GM18517 (cell line): ENCODE data around the gene PRKCE.

Experiments used
- ATAC-seq: cut with Tn5 transposase; IDR thresholded peaks from one replicate; pipeline ENCODE4 v1.9.1; 2021; ENCODE audit warnings: mild to moderate bottlenecking, moderate library complexity; ENCODE audit not compliant: unreplicated experiment

The PRKCE gene

DNA sequence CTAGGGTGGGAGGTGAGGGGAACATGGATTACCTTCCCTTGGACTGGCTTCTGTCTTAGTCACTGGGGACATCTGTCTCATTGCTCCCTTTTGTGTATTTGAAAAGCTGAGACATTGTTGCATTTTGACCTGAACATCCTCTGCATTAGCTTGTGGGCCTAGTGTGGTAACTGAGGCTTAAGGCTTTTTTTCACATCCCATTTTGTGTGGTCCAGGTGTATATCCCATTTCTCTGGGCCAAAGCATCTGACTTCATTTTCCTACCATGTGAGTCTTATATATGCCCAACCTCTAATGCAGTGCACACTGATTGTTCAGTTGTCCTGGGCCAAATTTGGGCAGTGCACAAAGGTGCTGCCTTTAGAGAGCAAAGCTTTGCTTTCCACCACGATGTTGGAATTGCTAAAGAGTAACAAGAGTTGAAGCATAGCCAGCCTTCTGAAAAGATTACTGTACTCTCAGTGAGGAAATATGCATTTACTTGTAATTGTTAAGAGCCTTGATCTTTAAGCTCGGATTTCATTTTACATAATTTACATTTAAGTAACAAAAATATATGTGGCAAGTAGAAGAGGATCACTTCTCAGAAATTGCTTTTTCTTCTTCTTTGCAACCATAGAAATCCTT is 13.3 kb downstream of the PRKCE start:
- ATAC-seq: no peak

DNA sequence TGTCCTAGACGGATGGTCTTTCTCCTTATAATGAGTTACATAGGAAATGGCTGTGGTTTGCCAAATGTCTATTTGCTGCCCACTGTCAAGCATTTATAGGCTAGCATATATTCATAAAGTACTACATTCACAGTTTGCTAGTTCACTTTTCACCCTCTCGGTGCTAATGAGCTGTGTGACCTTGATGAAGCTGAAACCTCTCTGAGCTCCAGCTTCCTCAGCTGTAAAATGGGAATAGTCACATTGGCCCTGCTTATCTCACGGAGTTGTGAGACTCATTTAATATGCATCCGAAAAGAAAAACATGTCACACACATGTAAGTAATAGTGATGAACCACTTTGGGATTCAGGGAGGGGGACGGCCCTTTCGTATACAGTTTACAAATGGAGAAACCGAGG is 17.0 kb downstream of the PRKCE start:
- no peak for ATAC-seq

DNA sequence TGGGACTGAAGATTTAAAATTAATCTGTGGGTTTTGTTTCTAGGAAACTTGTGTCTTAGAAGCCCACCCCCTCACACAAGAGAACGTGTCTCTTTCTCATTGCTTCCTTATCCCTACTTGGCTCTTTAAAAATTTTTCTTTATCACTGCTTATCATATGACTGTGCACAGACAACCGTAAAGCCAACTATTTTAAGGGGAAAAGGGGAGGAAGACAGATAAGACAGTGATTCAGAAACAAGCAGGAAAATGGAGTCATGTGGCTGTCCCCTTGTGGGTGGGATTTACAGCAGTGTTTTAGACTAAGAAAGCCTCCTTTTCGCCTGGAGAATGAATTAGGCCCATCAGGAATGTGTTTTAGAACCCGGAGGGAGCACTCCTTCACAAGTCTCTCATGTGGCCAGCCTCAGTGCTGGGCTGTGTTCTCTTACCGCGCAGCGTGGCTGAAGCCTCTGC is 17.6 kb downstream of the PRKCE start:
- no peak for ATAC-seq

DNA sequence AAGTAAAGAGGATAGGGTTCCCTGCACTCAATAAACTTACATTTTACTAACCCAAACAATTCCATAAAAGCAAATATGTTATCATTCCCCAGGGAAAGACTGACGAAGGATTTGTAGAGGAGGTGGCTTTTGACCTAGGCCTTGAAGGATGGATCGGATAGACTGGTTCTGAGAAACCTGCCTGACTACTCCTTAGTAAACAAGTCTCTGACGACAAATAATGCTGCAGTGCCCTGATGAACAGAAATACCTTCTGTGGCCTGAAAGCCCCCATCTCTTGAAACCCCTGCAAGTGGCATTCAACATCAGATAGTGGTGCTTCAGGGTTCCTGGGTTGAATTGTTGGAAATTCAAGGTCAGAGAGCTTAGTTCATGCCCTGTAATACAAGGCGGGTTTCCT is 19.2 kb downstream of the PRKCE start:
- no peak for ATAC-seq

DNA sequence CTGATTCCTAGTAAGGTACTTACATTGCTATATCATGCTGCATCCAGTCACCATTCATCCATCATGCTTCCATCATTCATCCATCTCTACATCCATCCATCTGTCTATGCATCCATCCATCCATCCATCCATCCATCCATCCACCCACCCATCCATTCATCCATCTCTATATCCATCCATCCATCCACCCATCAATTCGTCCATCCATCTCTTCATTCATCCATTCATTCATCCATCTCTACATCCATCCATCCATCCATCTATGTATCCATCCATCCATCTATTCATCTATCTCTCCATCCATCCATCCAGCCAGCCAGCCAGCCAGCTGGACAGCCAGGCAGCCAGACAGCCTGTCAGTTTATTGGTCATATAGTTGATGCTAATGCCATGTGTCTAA is 20.7 kb downstream of the PRKCE start:
- ATAC-seq: no peak

DNA sequence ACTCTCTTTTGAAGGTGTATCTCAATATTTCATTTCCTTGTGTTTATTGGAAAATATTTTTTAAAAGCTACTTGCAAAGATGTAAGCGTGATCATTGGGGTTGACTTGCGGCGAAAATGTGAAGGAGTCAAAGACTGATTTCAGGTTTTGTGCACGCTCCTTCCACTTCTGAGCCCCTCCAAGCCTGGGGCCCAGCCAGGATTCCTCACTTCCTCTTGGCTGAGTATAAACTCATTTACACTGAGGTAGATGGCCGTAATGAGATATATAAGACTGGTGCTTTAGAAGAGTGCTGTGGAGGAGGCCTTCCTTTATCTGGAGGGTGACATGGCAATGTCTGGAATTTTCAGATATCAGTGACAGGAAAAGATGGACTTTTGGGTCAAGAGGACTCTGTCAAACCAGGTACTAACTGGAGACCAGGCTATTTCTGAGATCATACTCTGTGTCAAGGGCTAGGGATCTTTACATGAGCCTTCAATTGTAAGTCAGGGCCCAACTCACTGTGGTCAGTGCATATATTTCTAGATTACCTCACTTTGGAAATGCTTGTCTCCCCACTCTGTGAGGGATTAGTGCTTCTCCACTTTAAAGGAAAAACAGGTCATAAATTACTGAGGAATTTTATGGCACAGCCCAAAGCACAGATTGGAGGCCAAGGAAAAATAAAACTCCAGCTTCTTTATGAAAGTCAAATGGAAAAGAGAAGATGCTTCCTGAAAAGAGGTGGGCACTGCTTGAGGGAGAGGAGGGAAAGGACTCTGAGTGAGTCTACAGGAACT is 22.8 kb downstream of the PRKCE start:
- ATAC-seq: no peak

DNA sequence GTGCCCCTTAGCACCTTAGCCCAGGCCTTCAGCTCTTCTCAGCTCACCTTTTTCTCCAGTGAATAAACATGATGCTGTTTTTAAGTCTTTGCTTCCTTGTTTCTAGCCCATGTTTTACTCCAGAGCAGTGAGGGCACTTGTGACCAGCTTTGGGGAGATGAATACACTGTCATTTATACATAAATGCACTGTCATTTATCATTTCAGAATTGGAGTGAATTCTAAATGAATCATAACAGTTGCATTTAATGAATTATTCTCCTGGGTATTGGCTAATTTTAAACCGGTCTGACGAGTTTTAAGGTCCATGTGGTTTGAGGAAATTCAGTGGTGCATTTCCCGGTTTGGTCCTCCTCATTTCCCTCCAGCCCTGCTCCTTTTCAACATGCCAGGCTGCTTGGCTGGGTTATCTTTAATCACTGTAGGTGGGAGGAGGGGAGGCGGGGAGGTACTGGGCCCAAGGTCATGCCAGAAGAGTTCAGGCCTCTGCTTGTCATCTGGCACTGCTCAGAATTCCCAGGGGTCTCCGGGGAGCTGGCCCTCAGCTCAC is 23.9 kb downstream of the PRKCE start:
- ATAC-seq: no peak

DNA sequence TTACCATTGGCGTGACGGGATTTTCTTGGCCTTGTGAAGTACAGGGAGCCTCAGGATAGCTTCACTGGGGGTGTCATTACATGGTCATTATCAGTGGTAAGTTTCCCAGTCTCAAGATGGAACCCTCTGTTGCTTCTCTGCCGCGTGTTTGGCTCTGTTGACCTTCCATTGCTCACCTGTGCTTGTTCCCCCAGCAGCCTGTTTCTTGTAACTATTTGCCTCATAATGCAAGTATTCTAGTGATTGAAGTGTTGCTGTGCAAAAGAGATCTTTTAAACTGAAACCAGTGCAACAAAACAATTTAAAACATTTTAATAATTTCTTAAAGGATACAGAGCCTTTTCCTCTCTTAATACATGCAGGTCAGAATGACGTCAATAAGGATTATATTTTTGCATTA is 24.6 kb downstream of the PRKCE start:
- no peak for ATAC-seq

DNA sequence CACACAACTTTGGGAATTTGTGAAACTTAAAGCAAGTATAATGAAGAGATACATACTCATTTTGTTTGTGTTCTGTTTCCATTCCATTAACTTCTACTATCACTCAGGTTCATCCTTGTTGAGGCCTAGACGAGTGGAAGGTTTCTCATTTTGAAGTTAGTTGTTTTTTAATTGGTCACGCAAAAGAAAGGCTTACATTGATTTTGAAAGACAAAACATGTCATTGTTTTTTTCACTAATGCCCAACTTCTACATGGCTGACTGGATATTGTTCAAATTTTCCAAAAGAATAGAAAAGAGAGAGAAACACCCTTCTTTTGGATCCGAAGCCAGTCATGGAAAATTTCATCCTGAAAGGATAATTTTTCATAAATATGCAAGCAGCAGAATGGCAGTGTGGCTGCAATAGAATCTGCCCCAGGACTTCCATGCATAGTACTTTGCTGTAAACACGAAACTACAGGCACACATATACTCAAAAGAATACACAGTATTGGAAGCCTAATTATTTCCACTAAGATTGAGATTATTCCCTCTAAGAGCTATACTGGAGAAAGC is 27.4 kb downstream of the PRKCE start:
- ATAC-seq: no peak

DNA sequence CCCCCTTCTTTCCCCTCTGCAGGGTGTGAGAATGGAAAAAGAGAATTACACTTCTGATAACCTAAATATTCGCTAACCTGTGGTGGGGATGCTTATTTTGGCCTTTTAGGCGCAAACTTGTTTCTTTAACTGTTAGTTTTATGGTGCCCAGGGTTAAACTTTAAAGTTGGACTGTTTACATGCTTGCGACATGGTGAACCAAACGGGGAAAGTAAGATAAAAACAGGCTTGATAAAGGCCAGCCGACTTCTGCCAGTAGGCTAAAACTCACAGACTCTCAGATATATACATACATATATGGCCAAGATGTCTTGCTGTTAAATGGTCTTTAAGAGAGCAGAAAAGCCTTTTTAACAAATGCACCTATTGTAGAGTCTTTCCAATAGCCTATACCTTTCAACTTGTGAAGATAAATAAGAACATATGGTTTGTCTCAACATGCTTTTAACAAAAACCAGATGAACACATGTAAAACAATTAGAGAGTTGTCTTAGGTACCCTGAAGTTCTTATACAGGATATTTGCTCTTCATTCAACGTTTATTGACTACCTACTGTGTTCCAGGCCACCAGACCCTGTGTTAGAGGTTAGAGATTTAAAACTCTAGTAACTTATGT is 29.0 kb downstream of the PRKCE start:
- no peak for ATAC-seq

DNA sequence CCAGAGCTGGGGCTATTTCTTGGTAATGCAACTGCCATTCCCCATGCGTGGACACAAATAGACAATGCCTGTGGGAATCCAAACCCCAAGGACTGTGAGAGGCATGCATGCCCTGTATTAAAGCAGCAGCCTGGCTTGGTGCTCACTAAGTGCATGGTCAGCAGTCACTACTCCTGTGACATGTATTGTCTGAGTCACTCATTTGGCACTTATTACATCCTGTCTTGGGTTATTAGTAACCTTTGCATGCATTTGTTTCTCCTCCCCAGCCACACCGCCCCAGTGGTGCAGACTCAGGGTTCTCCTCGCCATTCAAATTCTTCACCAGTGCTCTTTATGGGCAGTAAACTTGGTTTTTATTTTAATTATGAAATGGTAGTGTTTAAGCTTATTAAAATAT is 30.2 kb downstream of the PRKCE start:
- peak; percentile 98 for ATAC-seq

DNA sequence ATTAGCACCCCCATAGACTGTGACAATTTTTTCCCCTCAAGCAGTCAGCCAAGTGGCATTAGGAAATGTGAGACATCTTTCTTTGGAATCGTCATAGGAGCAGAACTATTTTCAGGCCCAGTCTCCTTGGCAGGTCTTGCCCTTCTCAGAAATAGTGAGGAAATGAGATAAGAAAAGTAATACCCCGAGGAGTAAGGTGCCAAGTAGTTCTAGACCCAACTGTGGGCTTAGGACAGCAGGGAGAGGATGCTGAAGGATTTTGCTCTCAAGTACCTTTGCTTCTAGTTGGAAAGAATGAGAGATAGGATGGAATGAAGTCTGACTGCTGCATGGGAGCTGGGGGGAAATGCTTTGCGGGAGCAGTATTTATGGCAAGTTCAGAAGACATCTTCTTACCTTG is 31.8 kb downstream of the PRKCE start:
- ATAC-seq: no peak

DNA sequence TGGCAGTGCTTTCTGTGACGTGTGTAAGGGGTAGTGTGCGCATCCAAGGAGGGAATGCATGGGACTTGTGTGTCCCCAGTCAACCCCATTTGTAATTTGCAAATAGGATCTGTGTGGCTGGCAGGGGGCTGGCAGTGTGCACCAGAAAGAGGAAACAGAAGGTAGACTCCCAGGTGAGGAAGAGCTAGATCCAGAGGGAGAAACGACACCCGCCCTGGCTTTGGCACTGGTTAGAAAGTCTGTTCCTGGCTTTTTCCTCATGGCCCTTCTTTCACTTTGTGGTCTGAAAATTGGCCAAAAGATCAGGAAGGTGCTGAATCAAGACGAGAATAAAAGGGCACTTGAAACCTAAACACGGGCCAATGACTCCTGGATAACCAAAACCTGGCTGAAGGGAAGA is 33.3 kb downstream of the PRKCE start:
- no peak for ATAC-seq

DNA sequence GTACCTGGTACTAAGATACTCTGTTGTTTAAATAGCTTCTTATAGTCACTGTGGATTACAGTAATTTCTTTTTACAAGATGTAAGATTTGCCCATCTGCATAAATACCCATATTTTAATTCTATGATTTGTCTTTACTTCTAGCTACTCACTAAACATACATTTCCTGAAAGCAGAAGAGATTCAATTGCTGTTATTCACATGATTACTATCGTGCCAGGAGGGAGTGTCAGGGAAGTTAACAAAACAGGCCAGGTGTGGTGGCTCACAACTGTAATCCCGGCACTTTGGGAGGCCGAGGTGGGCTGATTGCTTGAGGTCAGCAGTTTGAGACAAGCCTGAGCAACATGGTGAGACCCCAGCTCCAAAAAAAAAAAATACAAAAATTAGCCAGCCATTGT is 33.8 kb downstream of the PRKCE start:
- no peak for ATAC-seq

DNA sequence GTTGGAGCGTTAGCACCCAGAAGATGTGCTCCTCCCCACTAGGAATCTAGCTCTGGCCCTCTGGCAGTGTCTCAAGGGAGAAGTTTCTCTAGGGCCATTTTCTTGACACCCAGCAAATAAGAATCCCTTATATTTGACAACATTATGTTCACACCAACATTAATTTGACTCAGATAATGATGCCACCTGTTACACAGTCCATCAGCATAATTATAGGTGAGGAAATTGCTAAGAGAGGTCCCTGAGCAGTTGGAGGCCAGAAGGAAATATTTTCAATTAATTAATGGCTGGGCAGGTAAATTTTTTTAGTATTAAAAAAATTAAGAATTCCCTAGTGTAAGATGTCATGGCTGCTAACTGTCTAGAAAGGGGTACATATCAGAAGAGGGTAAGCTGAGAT is 36.5 kb downstream of the PRKCE start:
- no peak for ATAC-seq

DNA sequence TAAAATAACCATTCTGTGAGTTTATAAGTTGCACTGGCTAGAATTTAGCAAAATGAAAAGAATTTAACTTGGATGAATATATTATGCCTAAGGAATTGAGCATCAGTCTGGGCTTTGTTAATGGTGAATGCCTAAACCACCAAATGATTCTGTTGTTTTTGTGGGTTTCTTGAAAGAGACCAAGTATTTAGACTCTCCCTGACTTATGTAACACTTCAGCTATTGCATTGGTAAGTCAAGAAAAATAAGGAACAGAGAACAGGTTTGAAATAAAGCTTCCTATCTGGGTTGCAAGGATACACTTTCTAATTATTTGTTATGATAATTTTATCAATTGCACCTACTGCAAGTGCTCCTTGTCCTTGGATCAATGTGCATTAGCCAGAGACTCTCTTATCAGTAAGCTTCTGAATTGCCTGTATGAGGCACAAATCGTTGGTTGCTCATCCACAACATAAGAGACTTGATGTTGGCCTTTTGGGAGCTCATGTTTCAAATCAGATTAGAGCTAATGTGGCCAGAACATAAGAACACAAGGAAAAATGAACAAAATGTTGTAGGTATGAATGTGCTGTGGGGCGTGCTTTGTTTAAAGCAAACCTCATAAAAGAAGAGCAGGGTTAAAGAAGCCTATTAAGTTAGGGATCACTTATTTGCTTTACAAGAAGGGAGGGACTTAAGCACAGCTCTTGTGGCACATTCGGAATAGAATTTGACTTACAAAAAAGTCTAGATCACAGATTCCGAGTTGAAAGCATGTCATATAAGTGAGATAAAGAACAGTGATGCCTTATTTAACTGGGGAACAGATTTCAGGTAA is 37.2 kb downstream of the PRKCE start:
- ATAC-seq: no peak

DNA sequence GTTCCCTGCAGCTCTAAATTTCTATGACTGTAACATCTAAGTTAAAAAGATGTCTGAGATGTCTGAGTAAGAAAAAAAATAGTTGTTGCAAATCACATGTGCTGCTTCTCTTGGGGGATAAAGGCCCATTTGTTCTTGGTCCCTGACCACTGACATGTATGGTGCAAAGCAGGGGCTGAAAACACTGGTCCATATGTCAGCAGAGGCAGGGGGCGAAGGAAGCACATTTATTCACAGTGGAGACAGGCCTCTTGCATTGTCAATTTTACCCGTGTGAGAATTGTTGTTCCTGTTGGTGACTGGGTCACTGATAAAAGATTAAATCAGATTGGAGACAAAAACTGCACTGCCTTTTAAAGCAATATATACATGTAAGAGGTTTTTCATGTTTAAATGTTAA is 38.8 kb downstream of the PRKCE start:
- ATAC-seq: no peak

DNA sequence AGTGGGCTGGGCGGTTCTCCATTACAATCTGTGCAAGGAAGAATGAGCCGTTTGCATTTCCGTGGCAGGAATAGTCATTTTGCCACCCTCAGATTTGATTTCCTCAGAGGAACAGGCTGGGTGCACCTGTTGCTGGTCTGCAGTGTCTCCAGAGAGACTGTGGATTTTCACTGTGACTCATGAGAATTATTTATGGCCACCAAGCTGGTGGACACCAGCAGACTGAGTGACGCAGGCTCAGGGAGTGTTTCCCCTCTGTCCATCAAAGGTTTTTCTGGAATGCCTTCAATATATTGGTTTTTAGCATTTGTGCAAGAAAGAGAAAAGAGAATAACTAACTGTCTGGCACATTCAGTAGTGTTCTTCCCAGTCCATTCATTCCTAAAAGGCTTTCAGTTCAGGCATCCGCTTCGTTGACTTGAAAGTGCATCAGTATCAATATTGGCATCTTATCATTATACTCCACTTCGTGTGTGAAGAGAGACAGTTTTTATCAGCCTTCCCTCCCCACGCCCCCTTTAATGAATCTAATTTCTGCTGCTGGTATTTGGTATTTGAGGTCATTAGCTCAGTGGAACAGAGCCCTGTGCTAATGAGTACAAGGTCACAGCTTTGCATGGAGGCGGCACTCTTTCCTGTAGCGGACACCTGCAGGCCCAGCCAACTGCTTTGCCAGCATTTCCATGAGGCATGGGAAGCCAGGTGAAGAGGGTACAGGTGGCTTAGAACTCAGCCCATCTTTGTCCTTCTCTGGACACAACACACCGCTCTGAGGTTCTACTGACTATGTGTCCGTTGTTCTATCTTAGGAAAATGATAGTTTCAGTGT is 39.9 kb downstream of the PRKCE start:
- peak; percentile 56 for ATAC-seq

DNA sequence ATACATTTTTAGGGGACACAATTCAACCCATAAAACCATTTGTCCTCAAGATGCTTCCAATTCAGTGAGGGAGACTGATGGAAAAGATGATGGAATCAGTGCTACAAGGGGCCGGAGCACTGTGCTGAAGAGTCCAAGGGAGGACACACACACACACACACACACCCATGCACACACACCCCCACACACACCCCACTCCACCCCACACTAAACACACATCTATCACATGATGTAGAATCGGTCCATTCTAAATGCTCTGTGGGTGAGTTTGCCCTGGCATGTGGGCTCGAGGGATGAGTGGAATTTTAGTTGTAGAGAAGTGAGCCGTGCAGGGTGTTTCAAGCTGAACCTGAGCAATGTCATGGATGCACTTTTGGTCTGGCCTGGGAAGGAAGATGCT is 41.1 kb downstream of the PRKCE start:
- ATAC-seq: no peak

DNA sequence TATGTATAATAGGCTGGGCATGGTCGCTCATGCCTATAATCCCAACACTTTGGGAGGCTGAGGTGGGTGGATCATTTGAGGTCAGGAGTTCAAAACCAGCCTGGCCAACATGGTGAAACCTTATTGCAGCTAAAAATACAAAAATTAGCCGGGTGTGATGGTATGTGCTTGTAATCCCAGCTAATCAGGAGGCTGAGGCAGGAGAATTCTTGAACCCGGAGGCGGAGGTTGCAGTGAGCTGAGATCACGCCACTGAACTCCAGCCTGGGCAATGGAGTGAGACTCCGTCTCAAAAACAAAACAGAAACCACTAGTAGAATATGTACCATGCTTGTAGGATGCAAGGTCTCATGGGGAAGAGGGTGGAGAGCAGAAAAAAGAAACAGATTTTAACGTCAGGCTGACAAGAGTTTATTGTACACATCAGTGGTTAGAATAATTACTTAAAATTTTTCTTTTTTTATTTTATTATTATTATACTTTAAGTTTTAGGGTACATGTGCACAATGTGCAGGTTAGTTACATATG is 44.1 kb downstream of the PRKCE start:
- ATAC-seq: peak; percentile 62
